Small intestine (tissue), 7 donors: Measurements from ENCODE around the gene PLA2G2F. TPM values are rescaled to one million over a fixed set of nuclear protein-coding genes. Genes with fewer than 3 reads are reported as not detected.

Experiments used
- DNase-seq, 2 donors: peaks; one replicate each; pipeline versions ENCODE4 v3.0.0 to v3.0.0-alpha.2; 2013
- FAIRE-seq: peaks from 2 replicates; lab custom pipeline; 2012; peaks lifted over from hg19 to GRCh38; lab: Jason Lieb, UNC
- H3K27ac ChIP-seq, 3 donors: one replicate each; pipeline ENCODE4 v1.5.1; 2013; ENCODE audit warnings: low read length in 2 of 3, mild to moderate bottlenecking in 2 of 3, control low read depth in 1 of 3, inconsistent platforms in 1 of 3, low read depth in 1 of 3, moderate library complexity in 1 of 3
- H3K27me3 ChIP-seq, 3 donors: one replicate each; pipeline ENCODE4 v1.6.1; 2013; ENCODE audit warnings: low read length in 3 of 3, inconsistent platforms in 1 of 3; ENCODE audit not compliant: control insufficient read depth in 3 of 3, insufficient read depth in 3 of 3
- H3K36me3 ChIP-seq, 3 donors: one replicate each; pipeline ENCODE4 v1.6.1; 2013; ENCODE audit warnings: low read length in 3 of 3, inconsistent platforms in 1 of 3, low read depth in 1 of 3, mild to moderate bottlenecking in 1 of 3, moderate library complexity in 1 of 3; ENCODE audit not compliant: control insufficient read depth in 3 of 3, insufficient read depth in 2 of 3
- H3K4me1 ChIP-seq, 3 donors: one replicate each; pipeline ENCODE4 v1.6.1; 2013; ENCODE audit warnings: low read length in 2 of 3, inconsistent platforms in 1 of 3, low read depth in 1 of 3, mild to moderate bottlenecking in 1 of 3, moderate library complexity in 1 of 3; ENCODE audit not compliant: control insufficient read depth in 3 of 3, insufficient read depth in 2 of 3
- H3K4me3 ChIP-seq, 3 donors: one replicate each; pipeline ENCODE4 v1.5.1; 2013; ENCODE audit warnings: low read length in 3 of 3, control low read depth in 1 of 3, inconsistent platforms in 1 of 3, low read depth in 1 of 3, mild to moderate bottlenecking in 1 of 3, moderate library complexity in 1 of 3
- H3K9me3 ChIP-seq, 2 donors: one replicate each; pipeline ENCODE4 v1.6.1; 2013; ENCODE audit warnings: low read depth in 1 of 2, low read length in 1 of 2; ENCODE audit not compliant: control insufficient read depth in 2 of 2, insufficient read depth in 1 of 2
- WGBS, 3 donors: extraction: QIAGEN DNeasy Blood & Tissue Kit; methylation state at CpG; one replicate each; pipeline ENCODE4 v1.1.7; 2013; 5-methylcytosine and 5-hydroxymethylcytosine counted together
- polyA plus RNA-seq, 4 donors: library from polyadenylated mRNA; stranded (reverse) in 3 of 4; unstranded in 1 of 4; fragments of 200-250 nt in 3 of 4; fragments of 120-200 nt in 1 of 4; gene quantifications; one replicate each; pipeline versions ENCODE4 v1.2.1 to v1.2.3, GENCODE V29; 2013
- donor health status: healthy with polysubstance abuse.
- donor health status: control.
- donor health status: control.
- donor health status: Bipolar disorder and iron deficiency.
- donor health status: healthy.

Gene PLA2G2F
- polyA plus RNA-seq, 4 donors = 0.01 to 0.04 TPM; not detected in 2

- Histone ChIP-seq H3K36me3 (no peaks in the 10 kb centered on the region), H3K4me3 (no peak overlapping the region), H3K27me3 (no peaks in the 10 kb centered on the region), H3K27ac (no peak overlapping the region), H3K4me1 (no peaks in the 10 kb centered on the region), H3K9me3 (no peaks in the 10 kb centered on the region)
- no peak for DNase-seq
- FAIRE-seq = no peak
- WGBS, 3 donors = 76 to 85% (median 85%) methylated on average over 13 of the region's 13 CpGs
Measured at GRCh38 chr1:20142001-20142710, 3.0 kb downstream of the PLA2G2F start.

- no peak overlapping the region for H3K27ac ChIP-seq
- WGBS, 3 donors = 82 to 87% (median 87%) methylated on average over 8 of the region's 8 CpGs
- FAIRE-seq = no peak
Measured at GRCh38 chr1:20143318-20143717, 4.2 kb downstream of the PLA2G2F start.

GRCh38 chr1:20143734-20144565 is 4.8 kb downstream of the PLA2G2F start:
- no peaks in the 10 kb centered on the region for H3K27me3 ChIP-seq
- no peaks in the 10 kb centered on the region for H3K9me3 ChIP-seq
- DNase-seq = peak in 1 of 2 donors; percentile 26
- no peak for FAIRE-seq
- H3K4me1 ChIP-seq = no peaks in the 10 kb centered on the region
- H3K36me3 ChIP-seq = no peaks in the 10 kb centered on the region
- H3K27ac ChIP-seq = no peak overlapping the region
- WGBS, 3 donors = 28 to 57% (median 42%) methylated on average over 13 of the region's 13 CpGs
- no peak overlapping the region for H3K4me3 ChIP-seq

More at GRCh38 chr1:20143318-20143717, 4.2 kb downstream of the PLA2G2F start:
- Histone ChIP-seq H3K36me3 (no peaks in the 10 kb centered on the region), H3K4me1 (no peaks in the 10 kb centered on the region), H3K9me3 (no peaks in the 10 kb centered on the region), H3K4me3 (no peak overlapping the region), H3K27me3 (no peaks in the 10 kb centered on the region)
- no peak for DNase-seq

GRCh38 chr1:20147846-20148570 is 8.9 kb downstream of the PLA2G2F start:
- 51 to 74% (median 64%) methylated on average over 10 to 13 of the region's 13 CpGs for WGBS, 3 donors
- no peak for DNase-seq
- no peaks in the 10 kb centered on the region for H3K9me3 ChIP-seq
- no peak overlapping the region for H3K27ac ChIP-seq
- no peak for FAIRE-seq
- H3K36me3 ChIP-seq = no peaks in the 10 kb centered on the region
- no peak overlapping the region for H3K4me3 ChIP-seq
- no peaks in the 10 kb centered on the region for H3K27me3 ChIP-seq
- H3K4me1 ChIP-seq = peaks cover 0 to 4% (median 0%) of the 10 kb centered on the region in 3 donors

- DNase-seq (no peak), FAIRE-seq (no peak)
- no peak overlapping the region for H3K4me3 ChIP-seq
- H3K9me3 ChIP-seq = no peaks in the 10 kb centered on the region
- no peaks in the 10 kb centered on the region for H3K27me3 ChIP-seq
- H3K36me3 ChIP-seq = no peaks in the 10 kb centered on the region
- peaks cover 0 to 4% (median 0%) of the 10 kb centered on the region in 3 donors for H3K4me1 ChIP-seq
- 85 to 87% (median 87%) methylated on average over 12 to 13 of the region's 13 CpGs for WGBS, 3 donors
- H3K27ac ChIP-seq = no peak overlapping the region
Measured at GRCh38 chr1:20148571-20149500, 9.7 kb downstream of the PLA2G2F start.

- DNase-seq (no peak), FAIRE-seq (no peak)
- Histone ChIP-seq H3K9me3 (peaks cover 0 to 2% of the 10 kb centered on the region in 2 donors), H3K36me3 (no peaks in the 10 kb centered on the region), H3K27me3 (no peaks in the 10 kb centered on the region), H3K4me1 (peaks cover 0 to 4% (median 0%) of the 10 kb centered on the region in 3 donors), H3K27ac (no peak overlapping the region), H3K4me3 (no peak overlapping the region)
- 81 to 86% (median 86%) methylated on average over 22 to 27 of the region's 27 CpGs for WGBS, 3 donors
Measured at GRCh38 chr1:20149601-20150325, 10.6 kb downstream of the PLA2G2F start.

GRCh38 chr1:20150326-20150705 is 11.2 kb downstream of the PLA2G2F start:
- no peak for DNase-seq

More at GRCh38 chr1:20150326-20150705, 11.2 kb downstream of the PLA2G2F start:
- no peaks in the 10 kb centered on the region for H3K27me3 ChIP-seq
- peaks cover 0 to 2% of the 10 kb centered on the region in 2 donors for H3K9me3 ChIP-seq
- WGBS, 3 donors = 73 to 89% (median 79%) methylated on average over 8 of the region's 8 CpGs
- no peaks in the 10 kb centered on the region for H3K36me3 ChIP-seq
- peaks cover 0 to 4% (median 0%) of the 10 kb centered on the region in 3 donors for H3K4me1 ChIP-seq
- FAIRE-seq = no peak
- H3K4me3 ChIP-seq = no peak overlapping the region
- H3K27ac ChIP-seq = no peak overlapping the region
